Inflammatory macrophage treated with lipopolysaccharide for 1 hour (primary cell): ENCODE measurements around the gene TF.

Source experiments
- DNase-seq, 2 donors: peaks; one replicate each; pipeline ENCODE4 v3.0.0-alpha.2; 2020 to 2022

TF gene

DNA sequence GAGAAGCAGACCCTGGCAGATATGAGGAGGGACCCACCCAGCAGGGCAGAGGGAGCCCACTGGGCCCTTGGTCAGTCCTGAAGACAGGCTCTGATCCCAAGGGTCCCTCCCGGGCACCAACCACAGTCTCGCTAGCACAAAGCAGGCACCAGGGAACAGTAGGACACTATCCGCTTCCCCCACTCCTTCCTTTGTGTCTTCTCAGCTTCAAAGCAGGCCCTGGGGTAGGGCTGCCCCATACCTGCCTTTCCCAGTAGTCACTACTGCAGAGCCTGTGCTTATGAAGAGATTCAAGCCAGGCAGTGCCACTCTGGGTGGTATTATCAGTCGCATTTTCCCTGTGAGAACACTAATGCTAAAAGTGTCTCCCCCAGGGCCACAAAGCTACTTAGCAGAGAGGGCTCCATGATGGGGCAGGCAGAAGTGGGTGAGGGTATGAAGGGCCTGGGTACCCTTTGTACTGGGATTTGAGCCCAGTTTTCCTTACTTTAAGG, 92.2 kb downstream of the TF start:
- no peak for DNase-seq

GRCh38 chr3:133838916-133839800, 93.0 kb downstream of the TF start:
- no peak for DNase-seq

- no peak for DNase-seq
Observed at GRCh38 chr3:133840055-133840737, 94.0 kb downstream of the TF start.

DNA sequence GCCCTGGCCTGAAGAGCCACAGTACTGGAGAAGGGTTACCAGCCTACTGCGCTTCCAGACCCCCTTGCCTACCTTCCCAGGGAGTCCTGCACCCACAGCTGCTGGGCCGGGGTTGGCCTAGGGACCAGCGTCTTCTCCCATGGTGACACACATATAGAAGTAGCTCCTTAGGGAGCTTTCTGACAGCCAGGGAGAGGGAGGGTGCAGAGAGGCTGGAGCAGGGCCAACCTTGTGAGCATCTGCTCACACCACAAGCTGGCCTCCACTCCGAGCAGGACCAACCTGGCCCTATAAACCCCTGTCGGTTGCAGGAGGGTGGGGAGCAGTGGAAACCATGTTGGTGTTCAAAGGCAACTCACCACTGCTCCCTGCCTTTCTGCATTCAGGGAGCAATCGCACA, 94.6 kb downstream of the TF start:
- DNase-seq = no peak

DNA sequence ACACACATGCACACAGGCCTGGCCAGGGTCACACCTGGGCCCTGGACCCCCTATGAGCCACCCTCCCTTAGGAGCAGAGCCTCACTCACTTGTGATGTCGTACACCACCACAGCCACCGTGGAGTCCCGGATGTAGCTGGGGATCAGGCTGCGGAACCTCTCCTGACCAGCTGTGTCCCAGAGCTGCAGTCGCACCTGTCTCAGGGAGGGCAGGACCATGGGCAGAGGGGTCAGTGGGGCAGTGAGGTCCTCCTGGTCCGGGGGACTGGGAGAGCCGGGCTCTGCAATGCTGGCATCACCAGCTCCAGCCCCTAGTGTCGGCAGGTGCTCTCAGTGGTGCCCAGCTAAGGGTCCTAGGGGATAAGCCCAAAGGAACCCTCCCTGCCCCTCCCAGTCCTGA, 95.0 kb downstream of the TF start:
- DNase-seq = no peak

DNA sequence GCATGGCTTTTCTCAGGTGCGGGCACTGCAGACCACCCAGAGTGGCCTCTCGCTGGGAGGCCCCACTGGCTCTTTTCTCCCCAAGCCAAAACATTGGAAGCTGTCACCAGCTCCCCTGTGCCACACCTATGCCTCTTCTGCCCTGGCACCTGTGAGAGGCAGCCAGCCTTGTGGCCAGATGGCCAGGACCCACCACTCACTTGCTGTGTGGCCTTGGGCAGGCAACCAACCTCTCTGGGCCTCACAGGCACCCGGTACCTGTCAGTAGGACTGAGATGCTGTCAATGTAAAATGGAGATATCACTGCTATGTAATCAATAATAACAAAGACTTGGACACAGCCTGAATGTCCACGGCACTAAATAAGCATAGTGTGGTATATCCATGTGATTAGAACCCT, 96.0 kb downstream of the TF start:
- no peak for DNase-seq

DNA sequence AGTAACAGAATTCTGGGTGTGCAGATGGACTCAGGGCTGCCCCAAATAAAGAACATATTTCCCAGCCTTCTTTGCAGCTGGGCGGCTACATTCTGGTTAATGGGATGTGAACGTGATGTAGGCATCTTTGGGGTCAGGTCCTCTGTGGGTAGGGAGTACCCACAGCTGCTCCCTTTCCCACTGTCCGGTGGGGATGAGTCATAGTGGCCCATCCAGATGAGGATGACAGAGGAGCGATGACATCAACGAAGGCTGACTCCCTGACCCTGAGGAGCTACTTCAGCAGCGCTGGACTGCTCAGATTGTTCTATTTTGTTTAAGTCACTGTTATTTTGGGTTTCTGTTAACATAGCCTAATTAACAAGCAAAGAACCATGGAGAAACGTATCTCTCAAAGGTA, 97.4 kb downstream of the TF start:
- no peak for DNase-seq

DNA sequence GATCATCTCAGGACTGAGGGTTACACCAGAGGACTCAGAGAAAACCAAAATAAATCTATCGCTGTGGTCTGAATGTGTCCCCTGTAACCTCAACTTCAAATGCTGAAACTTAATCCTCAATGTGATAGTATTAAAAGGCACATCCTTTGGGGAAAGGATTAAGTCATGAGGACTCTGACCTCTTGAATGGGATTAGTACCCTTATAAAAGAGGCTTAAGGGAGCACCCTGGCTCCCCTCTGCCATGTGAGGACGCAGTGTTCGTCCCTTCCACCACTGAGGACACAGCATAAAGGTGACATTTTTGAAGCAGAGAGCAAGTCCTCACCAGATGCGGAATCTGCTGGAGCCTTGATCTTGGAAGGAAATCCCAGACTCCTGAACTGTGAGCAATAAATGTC, 98.9 kb downstream of the TF start:
- DNase-seq = no peak
